LNCAP (cell line): ENCODE measurements around the gene BABAM2.

Source experiments
- CTCF ChIP-seq: fragments of 450-650 bp; IDR thresholded peaks from 2 replicates; pipeline ENCODE4 v1.5.1; 2017; ENCODE audit warnings: mild to moderate bottlenecking

The BABAM2 gene

GRCh38 chr2:27988306-27988705 is 97.8 kb downstream of the BABAM2 start:
- TF ChIP-seq CTCF = no peak

GRCh38 chr2:27988718-27989117 is 98.2 kb downstream of the BABAM2 start:
- TF ChIP-seq CTCF = no peak

- TF ChIP-seq CTCF = no peak
Observed at GRCh38 chr2:27989149-27989548, 98.6 kb downstream of the BABAM2 start.

GRCh38 chr2:27990030-27990590 is 99.6 kb downstream of the BABAM2 start:
- TF ChIP-seq CTCF = no peak

- no peak for TF ChIP-seq CTCF
Observed at GRCh38 chr2:27991146-27991545, 100.6 kb downstream of the BABAM2 start.

- no peak for TF ChIP-seq CTCF
Observed at GRCh38 chr2:27992787-27993401, 102.4 kb downstream of the BABAM2 start.

- TF ChIP-seq CTCF = no peak
Observed at GRCh38 chr2:27993402-27993787, 102.9 kb downstream of the BABAM2 start.
